Measurements from ENCODE around the gene SMG1.
A peak's percentile ranks its signal among the peaks of the same experiment; 100 is the strongest.
"Not testable (repeated sequence)": the region's sequence is repeated elsewhere in the genome, so short reads cannot be mapped to it uniquely, and the experiment has no call there.

The SMG1 gene

DNA sequence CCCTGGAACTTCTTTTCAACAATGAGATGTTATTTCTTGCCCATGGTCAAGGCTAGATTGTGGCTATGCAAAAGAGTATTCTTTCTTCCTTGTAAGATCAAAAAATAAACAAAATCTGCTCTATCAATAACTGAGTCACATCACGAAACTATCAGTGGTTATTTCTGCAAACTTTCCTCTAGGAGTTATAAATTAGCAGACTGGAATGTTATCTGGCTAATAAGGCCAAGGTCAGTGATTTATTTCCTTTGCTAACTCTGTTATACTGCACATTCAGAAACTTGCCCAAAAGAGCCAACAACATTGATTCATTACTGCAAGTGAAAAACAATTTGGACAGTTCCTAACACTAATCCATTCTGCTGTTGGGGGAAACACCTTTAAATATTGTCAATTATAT is 129.8 kb downstream of the SMG1 start:
- no peak for DNase-seq

DNA sequence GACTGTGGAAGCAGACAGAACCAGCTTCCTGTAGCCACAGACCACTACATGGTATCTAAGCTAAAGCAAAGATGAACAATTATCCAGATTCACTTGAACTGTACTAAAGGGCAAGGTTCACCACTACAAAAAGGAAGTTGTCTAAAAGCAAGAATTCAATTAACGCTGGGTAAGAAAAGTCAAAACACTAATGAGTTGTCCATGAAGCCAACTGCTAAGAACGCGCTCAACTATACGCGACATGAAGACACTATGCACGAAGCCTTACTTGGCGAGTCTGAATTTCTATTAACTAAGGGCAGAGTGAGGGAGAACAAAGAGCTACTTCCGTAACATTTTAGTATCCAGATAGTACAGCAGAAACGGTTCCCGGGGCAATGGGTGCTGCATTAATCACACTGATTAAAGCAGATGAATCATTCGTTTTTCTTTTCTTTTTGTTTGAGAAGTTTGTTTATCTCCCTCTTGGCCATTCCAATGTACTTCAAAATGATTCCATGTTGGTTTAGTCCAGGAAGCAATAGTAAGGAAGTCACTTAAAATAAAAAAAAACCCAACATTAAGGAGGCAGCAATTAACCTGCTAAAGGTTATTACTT is 133.3 kb downstream of the SMG1 start:
- no peak for DNase-seq

DNA sequence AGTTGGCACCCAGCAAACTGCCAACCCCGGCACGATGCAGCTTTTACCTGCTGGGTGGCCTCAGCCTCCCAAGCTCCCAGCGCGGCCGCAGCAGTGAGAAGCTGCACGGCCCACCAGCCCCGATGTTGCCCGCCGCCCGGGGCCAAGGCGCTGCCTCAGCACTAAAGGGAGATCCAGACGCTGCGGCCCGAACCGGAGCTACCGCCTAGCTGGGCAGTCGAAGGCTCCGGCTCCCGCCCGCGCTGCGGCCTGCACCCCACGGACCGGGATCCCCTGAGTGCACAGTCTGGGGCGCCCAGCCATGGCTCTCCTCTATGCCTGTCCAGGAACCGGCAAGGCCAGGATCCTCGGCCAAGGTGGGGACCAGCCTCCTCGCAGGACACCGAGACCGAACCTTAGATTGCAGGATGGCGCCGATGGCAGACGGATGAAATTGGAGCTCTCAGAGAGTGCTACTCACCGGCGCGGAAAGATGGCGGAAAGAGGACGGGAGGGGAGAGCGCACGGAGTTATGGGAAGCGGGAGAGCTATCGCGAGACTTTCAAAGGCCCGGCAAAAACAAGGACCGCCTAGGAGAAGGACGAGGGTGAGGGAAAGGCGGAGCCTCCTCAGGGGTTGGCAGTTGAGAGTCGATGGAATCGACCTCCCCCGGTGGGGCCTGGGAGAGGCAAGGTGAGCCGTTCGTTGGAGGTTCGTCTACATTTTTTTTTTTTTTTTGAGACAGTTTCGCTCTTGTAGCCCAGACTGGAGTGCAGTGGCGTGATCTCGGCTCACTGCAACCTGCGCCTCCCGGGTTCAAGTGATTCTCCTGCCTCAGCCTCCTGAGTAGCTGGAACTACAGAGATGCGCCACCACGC is 136.1 kb downstream of the SMG1 start, which contains the start of gene RPS15A:
TSS of gene RPS15A (minus strand) at position 485 of the 857 bp plus-strand sequence. CDS start 1,221 bp downstream, outside the sequence.
- DNase-seq, result peak; percentile 99

DNA sequence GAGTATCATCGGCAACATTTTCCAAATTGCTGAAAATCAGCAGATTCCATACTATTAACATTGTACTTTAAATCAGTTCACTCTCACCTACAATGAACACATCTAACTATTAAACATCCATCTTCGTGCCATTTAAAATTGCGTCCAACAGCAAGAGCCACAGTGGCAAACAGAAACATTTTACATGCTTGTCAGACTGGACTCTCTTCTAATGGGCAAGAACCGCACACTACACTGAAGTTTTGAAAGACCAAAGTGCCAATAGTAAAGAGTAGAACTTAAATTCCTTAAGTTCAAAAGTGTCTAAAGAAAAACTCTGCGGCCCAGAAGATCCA is 136.7 kb downstream of the SMG1 start:
- DNase-seq, result no peak

DNA sequence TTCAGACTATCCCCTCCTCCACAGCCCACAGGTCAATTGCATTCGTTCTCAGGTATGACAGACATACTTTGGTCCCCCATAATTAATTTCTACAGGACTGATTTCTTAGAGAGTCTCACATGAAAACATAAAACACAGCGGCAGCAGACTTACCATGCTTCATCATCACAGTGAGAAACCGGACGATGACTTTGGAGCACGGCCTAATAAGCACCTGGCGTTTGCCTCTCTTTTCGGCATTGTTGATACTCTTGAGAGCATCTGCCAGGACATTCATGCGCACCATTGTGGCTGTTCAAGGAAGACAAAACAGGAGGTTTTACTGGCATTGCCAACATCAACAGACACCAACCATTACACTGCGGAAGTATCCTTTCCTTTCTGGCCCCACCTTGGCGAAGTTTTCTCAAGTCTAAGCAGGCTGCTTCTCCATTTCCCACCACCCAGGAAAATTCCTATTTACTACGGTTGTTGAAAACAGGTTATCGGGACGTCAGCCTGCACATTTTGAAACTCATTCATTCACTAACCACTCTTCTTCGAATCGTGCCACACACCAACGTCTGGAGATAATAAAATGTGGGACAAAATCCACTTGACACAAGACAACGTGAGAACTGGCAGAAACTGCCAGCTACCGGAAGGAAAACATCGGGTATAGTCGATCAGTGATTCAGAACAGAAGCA is 137.2 kb downstream of the SMG1 start:
- DNase-seq, result no peak

DNA sequence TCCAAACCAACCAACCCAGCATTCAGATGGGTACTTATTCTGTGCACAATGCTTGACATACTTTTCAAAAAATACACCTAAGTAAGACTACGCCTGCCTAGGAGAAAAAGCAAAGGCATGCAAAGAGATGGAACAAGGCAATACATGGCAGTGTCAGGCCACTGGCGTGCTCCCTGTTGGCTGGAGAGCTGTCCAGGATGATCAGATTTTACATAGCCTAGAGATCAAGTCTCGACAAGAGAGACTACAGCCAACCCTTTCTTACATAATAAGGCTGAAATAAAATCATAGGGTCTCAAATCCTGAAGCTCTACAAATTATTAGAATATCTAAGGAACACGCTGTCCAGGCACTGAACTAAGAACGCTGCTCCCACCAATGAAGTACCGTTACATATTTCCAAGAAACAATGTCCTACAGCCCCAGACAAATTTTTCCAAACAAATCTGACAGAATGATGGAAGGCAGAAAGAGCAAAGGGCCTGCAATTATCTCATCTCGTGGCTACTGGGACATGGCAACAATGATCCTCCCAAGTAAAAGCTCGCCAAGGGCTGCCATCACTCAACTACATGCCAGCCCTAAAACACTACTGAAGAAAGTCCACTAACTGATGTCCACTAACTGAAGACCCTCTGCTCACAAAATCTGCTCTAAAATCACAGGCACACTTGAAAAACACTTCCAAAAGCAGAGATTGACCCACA is 141.1 kb downstream of the SMG1 start:
- no peak for DNase-seq

DNA sequence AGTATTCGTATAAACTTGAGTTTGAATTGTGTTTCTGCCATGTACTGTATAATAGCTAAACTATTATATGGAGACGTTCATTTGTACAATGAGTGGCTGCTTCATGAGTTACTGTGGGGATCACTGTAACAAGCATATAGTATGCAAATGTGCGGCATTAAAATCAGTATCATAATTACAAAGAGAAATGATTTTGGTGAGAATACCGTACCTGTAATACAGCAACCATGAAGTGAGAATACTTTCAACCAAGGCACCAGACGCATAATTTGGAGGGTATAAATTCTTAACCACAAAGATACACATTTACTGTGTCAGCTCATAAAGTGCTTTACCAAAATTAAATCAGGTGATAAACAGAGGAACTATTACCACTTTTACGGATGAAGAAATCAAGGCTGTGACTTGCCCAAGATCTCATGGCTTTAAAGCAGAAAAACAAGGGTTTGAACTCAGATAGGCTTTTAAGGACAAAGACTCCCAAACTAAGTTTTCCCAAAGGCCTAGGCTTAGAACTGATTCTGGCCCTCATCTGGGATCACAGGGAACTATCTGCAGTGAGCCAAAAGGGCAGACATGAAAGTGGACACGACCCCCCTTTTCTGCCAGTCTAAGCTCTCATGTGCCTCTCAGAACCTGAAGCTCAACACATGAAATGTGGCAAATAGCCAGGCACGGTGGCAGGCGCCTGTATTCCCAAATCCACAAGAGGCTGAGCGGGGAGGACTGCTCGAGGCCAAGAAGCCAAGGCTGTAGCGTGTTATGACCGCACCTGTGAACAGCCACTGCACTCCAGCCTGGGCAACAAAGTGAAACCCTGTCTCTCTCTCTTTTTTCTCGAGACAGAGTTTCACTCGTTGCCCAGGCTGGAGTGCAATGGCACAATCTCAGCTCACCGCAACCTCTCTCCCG is 142.5 kb downstream of the SMG1 start:
- no peak for DNase-seq

DNA sequence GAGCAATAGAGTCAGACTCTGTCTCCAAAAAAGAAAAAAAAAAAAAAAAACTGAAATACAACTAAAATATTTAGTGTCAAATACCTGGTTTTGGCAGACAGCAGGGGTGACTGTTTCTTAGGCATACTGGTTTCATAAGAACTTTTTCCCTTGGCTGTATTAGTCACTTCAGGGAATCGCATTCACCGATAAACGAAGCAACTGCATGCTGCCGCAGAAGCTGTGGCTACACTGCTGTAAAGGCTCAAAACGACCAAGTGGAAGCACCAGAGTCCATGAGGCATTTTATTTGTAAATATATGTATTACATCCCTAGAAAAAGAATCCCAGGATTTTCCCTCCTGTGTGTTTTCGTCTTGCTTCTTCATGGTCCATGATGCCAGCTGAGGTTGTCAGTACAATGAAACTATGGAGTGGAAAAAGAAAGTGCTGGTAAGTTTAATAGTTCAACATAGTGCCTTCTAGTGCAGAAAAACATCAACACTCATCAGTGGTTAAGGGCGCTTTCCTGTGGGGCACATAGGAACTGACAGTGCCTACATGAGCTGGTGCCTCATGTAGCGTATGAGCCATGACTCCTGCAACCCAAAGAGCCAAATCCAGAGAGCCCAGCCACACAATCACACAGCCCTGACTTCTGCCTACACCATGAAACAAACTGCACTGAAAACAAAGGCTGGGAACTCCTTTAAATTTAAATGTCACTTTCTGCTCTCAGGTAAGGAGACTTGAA is 143.3 kb downstream of the SMG1 start:
- DNase-seq, result no peak

DNA sequence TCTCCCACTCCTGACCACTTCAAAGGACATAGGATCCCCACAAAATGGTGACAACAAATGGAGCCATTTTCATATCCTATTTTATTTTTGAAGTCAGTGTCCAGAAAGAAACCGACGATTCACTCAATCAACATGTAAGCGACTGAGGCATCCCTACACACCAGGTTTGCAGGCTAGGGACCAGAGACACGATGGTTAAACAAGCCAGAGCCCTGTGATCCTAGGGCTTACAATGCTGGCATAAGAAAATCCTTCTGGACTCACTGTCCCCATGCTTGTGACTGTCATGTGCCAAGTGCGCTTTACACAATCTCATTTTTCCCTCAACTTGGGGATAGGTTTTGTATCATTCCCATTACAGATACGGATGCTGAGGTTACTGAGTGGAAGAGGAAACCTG is 145.0 kb downstream of the SMG1 start:
- DNase-seq, result not testable (repeated sequence)

DNA sequence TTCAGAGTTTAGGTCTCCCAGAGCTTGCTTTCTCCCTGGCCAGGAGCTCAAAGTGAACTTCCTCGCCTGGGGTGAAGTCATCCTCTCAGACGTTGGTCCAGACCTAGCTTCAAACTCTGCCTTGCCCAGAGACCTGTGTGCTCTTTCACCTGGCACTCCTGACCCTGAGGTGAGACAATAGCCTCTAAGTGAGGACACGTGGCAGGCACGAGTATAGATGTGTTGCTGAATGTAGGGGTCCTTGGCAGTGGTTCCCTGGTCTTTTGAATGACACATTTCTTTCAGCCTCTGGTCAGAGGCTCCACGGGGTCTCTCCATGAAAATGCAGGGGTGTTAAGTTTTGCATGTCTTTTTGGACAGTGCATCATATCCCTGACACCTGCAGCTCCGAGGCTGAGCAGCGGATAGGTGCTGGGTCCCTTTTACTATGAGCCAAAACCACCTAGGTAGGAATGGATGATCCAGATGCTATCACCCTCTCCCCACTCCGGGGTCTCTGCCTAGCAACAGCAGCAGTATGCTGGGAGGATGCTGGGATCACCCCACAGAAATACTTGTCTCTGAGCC is 145.7 kb downstream of the SMG1 start:
- not testable (repeated sequence) for DNase-seq

DNA sequence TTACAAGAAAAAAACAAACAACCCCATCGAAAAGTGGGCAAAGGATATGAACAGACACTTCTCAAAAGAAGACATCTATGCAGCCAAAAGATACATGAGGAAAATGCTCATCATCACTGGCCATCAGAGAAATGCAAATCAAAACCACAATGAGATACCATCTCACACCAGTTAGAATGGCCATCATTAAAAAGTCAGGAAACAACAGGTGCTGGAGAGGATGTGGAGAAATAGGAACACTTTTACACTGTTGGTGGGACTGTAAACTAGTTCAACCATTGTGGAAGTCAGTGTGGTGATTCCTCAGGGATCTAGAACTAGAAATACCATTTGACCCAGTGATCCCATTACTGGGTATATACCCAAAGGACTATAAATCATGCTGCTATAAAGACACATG is 148.5 kb downstream of the SMG1 start:
- not testable (repeated sequence) for DNase-seq

DNA sequence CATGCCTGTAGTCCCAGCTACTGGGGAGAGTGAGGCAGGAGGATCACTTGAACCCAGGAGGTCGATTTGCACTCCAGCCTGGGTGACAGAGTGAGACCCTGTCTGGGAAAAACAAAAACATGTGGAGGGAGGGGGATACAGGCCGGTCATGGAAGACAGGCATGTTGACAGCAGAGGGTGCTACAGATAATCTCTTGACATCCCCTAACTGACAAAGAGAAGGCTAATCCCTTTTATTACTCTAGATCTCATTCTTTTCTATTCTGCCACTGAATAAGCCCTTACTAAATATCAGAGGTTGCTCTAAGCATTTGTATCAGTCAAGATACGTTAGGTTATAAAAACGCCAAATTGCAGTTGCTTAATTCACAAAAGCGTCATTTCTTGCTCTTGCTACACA is 149.9 kb downstream of the SMG1 start:
- DNase-seq, result not testable (repeated sequence)

DNA sequence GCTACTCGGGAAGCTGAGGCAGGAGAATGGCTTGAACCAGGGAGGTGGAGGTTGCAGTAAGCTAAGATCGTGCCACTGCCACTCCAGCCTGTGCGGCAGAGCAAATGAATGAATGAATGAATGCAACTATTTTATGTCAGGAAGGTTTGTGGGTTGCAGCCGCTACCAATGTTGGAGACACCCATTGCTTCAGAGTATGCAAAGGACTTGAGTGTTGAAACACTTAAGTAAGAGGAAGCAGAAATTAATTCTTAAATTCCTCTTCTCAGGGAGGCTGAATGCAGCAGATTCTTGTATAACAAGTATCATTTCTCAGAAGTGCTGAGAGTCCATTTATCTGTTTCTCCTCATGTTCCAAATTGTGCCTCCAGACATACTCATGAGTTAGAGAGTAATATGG is 151.6 kb downstream of the SMG1 start:
- DNase-seq, result not testable (repeated sequence)

DNA sequence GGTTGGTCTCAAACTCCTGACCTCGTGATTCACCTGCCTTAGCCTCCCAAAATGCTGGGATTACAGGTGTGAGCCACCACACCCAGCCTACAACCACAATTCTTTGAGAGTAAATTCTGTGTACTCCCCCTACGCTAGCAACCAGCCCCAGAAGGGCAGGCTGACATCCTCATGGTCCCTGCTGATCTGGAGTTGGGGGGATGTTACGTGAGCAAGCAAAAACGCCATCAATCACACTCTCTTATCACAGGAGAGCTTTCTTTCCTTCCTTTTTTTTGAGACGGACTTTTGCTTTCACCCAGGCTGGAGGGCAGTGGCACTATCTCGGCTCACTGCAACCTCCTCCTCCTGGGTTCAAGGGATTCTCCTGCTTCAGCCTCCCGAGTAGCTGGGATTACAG is 154.0 kb downstream of the SMG1 start:
- not testable (repeated sequence) for DNase-seq

DNA sequence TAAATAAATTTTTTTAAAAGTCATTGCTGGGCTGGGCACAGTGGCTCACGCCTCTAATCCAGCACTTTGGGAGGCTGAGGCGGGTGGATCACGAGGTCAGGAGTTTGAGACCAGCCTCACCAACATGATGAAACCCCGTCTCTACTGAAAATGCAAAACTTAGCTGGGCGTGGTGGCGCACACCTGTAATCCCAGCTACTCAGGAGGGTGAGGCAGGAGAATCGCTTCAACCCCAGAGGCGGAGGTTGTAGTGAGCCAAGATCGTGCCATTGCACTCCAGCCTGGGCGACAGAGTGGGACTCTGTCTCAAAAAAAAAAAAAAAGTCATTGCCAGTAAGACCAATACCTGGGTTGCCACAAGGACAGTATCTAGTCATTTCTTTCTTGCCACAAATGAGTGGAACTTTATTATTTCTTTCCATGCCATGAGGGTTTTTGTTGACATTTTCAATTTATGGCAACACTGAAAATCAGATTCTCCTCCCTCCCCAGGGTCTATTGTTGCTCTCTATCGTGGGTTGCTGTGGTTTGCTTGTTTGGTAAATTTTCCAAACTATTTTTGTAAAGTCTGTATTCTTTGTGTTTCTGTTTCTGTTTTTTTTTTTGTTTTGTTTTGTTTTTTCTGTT is 155.8 kb downstream of the SMG1 start:
- DNase-seq, result not testable (repeated sequence)

DNA sequence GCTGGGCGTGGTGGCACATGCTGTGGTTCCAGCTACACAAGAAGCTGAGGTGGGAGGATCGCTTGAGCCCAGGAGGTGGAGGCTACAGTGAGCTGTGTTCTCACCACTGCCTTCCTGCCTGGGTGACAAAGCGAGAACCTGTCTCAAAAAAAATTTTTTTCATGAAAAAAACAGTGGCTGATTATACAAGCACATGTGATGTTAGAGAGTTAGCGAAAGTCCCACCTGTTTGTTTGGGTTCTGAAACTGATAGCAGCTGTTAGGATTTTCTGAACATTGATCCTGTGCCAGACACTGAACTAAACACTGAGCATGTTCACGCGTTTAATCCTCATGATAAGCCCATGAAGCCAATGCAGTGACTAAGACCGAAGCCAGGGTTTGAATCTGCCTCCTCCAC is 159.0 kb downstream of the SMG1 start:
- not testable (repeated sequence) for DNase-seq

DNA sequence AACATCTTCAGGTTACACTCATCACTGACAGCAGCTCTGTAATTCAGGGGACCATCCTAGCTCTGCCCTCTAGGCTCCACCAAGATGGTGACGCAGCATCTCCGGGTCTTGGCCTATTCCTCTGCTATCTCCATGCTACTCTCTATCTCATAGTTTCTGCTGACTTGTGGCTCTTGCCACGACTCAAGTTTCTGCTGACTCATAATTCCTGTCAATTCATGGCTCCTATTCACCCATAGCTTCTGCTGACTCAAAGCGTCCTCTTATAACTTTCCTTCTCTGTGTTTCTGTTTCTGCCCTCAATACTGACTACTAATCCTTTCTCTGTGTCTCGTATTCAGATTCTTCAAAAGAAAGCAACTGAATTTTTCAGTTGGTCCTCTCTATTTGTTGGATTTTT is 163.5 kb downstream of the SMG1 start:
- not testable (repeated sequence) for DNase-seq

DNA sequence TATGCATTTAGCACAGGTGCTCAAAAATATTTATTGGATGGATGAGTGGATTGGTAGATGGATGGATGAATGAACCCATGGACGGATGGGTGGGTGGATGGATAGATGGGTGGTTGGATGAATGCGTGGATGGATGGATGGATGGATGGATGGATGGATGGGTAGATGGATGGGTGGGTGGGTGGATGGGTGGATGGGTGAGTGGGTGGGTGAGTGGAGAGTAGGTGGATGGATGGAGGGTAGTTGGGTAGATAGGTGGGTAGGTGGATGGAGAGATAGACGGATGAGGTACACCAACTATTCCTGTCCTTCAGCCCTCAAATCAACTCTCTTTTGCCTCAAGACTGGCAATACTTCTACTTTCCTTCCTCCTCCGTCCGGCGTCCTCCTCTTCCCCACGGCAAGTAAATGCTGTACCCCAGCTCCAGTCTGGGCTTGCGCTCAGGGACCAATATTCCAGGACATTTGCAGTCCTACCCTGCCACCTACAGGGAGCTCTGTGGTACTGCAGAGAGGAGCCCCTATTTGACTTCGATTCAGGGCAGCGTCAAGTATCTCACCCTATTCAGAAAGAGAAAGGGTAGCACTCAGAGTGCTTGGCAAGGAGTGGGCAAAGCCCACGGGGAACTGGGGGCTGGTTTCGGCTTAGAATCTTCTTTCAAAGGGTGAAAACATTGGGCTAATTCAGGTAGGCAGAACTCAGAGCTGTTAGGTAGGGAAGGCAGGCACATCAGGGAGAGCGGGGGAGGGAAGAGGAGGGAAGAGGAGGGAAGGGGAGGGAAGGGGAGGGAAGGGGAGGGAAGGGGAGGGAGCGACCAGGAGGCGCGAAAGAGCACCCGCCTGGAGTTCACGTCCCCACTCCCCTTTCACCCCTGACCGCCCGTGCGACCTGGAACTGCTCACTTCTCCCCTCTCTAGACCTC is 166.3 kb downstream of the SMG1 start:
- peak; percentile 47 for DNase-seq

DNA sequence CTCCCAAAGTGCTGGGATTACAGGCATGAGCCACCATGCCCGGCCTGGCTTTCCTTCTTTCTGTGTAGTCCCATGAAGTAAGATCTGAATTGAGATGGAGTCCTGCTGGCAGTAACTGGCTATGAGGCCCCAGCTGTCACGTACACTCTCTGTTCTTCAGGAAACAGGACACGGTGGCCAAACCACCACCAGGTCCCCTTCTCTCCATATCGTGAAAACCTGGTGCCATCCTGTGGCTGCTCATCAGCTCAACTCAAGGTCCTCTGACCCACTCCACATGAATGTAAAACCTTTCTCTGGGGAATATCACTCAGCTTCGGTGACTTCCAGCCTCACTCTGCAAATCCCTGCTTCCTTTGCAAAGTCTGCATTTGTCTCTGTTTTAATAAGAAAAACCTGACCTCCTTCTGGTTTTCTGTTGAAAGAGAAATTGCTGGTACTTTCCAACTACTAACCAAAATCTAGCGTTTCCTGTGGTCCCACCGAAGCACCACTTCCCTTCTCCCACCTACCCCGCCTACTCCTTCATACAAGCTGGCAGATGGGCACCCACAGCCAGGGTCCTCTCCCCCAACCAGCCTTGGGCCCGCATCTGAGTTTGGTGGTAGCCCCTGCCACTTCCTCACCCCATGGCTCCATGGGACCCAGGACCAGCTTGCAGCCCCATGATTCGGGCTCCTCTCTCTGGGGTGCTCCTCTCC is 168.1 kb downstream of the SMG1 start:
- DNase-seq, result not testable (repeated sequence)

Data from NCI-H69 (cell line).